GM12878 (cell line): ENCODE data around the gene CD86. TPM values are rescaled to one million over a fixed set of nuclear protein-coding genes. Genes with fewer than 3 reads are reported as not detected.
A peak's percentile ranks its signal among the peaks of the same experiment; 100 is the strongest.

Source experiments
- ATAC-seq: fragments of 200-7000 bp; cut with Tn5 transposase; 3 replicates; pipeline ENCODE4 v1.9.1; 2020; ENCODE audit warnings: mild to moderate bottlenecking, moderate library complexity
- Bru-seq: library from RNA; stranded (reverse); fragments of 400-500 nt; gene quantifications from one replicate; lab custom pipeline; 2021; lab: Mats Ljungman, UMichigan
- BruChase-seq, 2 experiments: library from RNA; stranded (reverse); fragments of 400-500 nt; gene quantifications; one replicate each; lab custom pipeline; 2021; lab: Mats Ljungman, UMichigan
- BruUV-seq: library from RNA; stranded (reverse); fragments of 400-500 nt; replicated peaks from 2 replicates; lab custom pipeline; 2021; lab: Mats Ljungman, UMichigan
- CTCF ChIA-PET: fragments of 300-600 bp; sonication (Branson Sonifier 250); formaldehyde crosslinking; extraction: SDS; loops from one replicate; lab custom pipeline; 2021; ENCODE audit warnings: inconsistent platforms; lab: Yijun Ruan, JAX
- POLR2A ChIA-PET: fragments of 350-600 bp; formaldehyde crosslinking; extraction: SDS; loops from one replicate; lab custom pipeline; 2021; ENCODE audit warnings: inconsistent platforms; lab: Charles Lee
- RAD21 ChIA-PET: fragments of 300-600 bp; sonication (Branson Sonifier 250); formaldehyde crosslinking; loops from one replicate; lab custom pipeline; 2023; ENCODE audit warnings: antibody characterized with exemption; ENCODE audit not compliant: unreplicated experiment; lab: Charles Lee
- SMC1A ChIA-PET: fragments of 300-600 bp; sonication (Branson Sonifier 250); formaldehyde crosslinking; loops from one replicate; lab custom pipeline; 2023; ENCODE audit not compliant: unreplicated experiment, uncharacterized antibody; lab: Charles Lee
- DNase-seq: peaks from one replicate; pipeline ENCODE4 v3.0.0-alpha.2; 2011; ENCODE audit warnings: low read depth, low spot score
- FAIRE-seq: peaks from 3 replicates; lab custom pipeline; 2011; peaks lifted over from hg19 to GRCh38; lab: Jason Lieb, UNC
- H2AFZ ChIP-seq: 2 replicates; pipeline ENCODE4 v1.6.0; 2011; ENCODE audit warnings: low read depth, low read length, control low read depth; ENCODE audit not compliant: control insufficient read depth
- H3K27ac ChIP-seq: 2 replicates; pipeline ENCODE4 v1.5.1; 2011; ENCODE audit warnings: control low read depth; ENCODE audit not compliant: control insufficient read depth, insufficient read depth
- H3K27me3 ChIP-seq, 2 experiments: replicated peaks in 1 of 2; 2 replicates each; pipeline versions ENCODE4 v1.6.0 to v1.6.1; 2011; ENCODE audit warnings: low read length in 1 of 2; ENCODE audit not compliant: control insufficient read depth in 2 of 2, insufficient read depth in 2 of 2
- H3K36me3 ChIP-seq, 2 experiments: 2 replicates each; pipeline ENCODE4 v1.5.1; 2011; ENCODE audit warnings: low read length in 1 of 2; ENCODE audit not compliant: control insufficient read depth in 2 of 2, insufficient read depth in 2 of 2
- H3K4me1 ChIP-seq: 2 replicates; pipeline ENCODE4 v1.6.1; 2011; ENCODE audit warnings: mild to moderate bottlenecking, low read length, moderate library complexity, mixed read lengths; ENCODE audit not compliant: control insufficient read depth, insufficient read depth
- H3K4me2 ChIP-seq: 2 replicates; pipeline ENCODE4 v1.6.0; 2011; ENCODE audit warnings: control low read depth; ENCODE audit not compliant: control insufficient read depth, insufficient read depth
- H3K4me3 ChIP-seq: fragments of 200-600 bp; sonication (generic); 2 replicates; pipeline ENCODE4 v1.5.1; 2016
- H3K79me2 ChIP-seq: 2 replicates; pipeline ENCODE4 v1.6.0; 2011; ENCODE audit warnings: low read length; ENCODE audit not compliant: control insufficient read depth, insufficient read depth
- H3K9ac ChIP-seq: 2 replicates; pipeline ENCODE4 v1.8.0; 2011; ENCODE audit warnings: low read length, control low read depth, mixed read lengths; ENCODE audit not compliant: control insufficient read depth, insufficient read depth
- H3K9me3 ChIP-seq: replicated peaks from 3 replicates; pipeline ENCODE4 v1.5.1; 2011; ENCODE audit warnings: mild to moderate bottlenecking, low read length; ENCODE audit not compliant: control insufficient read depth, insufficient read depth
- H4K20me1 ChIP-seq: 2 replicates; pipeline ENCODE4 v1.6.0; 2011; ENCODE audit not compliant: control insufficient read depth, insufficient read depth
- KDM1A ChIP-seq: fragments of 200-600 bp; sonication (generic); IDR thresholded peaks from 2 replicates; pipeline ENCODE4 v1.6.1; 2016; ENCODE audit warnings: borderline replicate concordance
- SUPT20H ChIP-seq: IDR thresholded peaks from 2 replicates; pipeline ENCODE4 v1.6.1; 2011; ENCODE audit warnings: low read depth, mild to moderate bottlenecking, low read length, moderate library complexity, borderline replicate concordance; ENCODE audit not compliant: control insufficient read depth
- USF1 ChIP-seq: IDR thresholded peaks from 2 replicates; pipeline ENCODE4 v1.6.1; 2011; ENCODE audit warnings: borderline replicate concordance, low read depth, mild to moderate bottlenecking, moderate library complexity, mixed read lengths, low read length; ENCODE audit not compliant: insufficient read depth; ENCODE audit errors: extremely low read length
- ZNF687 ChIP-seq: fragments of 450-650 bp; IDR thresholded peaks from 2 replicates; pipeline ENCODE4 v1.6.1; 2017; ENCODE audit warnings: mild to moderate bottlenecking, moderate library complexity
- WGBS: methylation state at CpG from one replicate; pipeline ENCODE4 v1.1.6; 2016; ENCODE audit warnings: low lambda C conversion rate; ENCODE audit not compliant: insufficient replicate concordance, insufficient coverage; ENCODE audit errors: missing lambda C conversion rate; 5-methylcytosine and 5-hydroxymethylcytosine counted together
- in situ Hi-C: fragments of 300-500 bp; cut with MboI; formaldehyde crosslinking; loops from 9 replicates; pipeline ENCODE4 v1.14.3; 2018; ENCODE audit warnings: mixed read lengths
- intact Hi-C: fragments of 100-400 bp; cut with micrococcal nuclease; formaldehyde crosslinking; loops from one replicate; pipeline ENCODE4 v1.14.2; 2022; ENCODE audit not compliant: unreplicated experiment
- long read RNA-seq, 2 experiments: library from polyadenylated mRNA; unstranded; transcript quantifications; one replicate each; pipeline ENCODE4 v2.0.0, GENCODE V29; 2019 to 2020
- polyA minus RNA-seq, 3 experiments: library from RNA; depleted of rRNA, polyadenylated mRNA; stranded (reverse); fragments of >200 nt; gene quantifications; 2 replicates each; pipeline ENCODE4 v1.2.3, GENCODE V29; 2011
- polyA plus RNA-seq, 11 experiments: library from polyadenylated mRNA; depleted of rRNA in 4 of 11; unstranded in 6 of 11; stranded (reverse) in 5 of 11; fragments of >200 nt; fragmentation: Nextera tagmentation in 4 of 11; fragmentation: Illumina TruSeq in 1 of 11; extraction: Ambion mirVana in 4 of 11; extraction: Trizol in 1 of 11; gene quantifications; 1 replicate in 1 of 11; 2 replicates in 10 of 11; pipeline versions ENCODE4 v1.2.1 to v1.2.3, GENCODE V29; 2011 to 2016; ENCODE audit warnings: inconsistent platforms in 2 of 11, missing spikeins in 2 of 11, low read depth in 1 of 11
- total RNA-seq, 4 experiments: library from RNA; depleted of rRNA in 3 of 4; stranded (reverse); fragments of >200 nt in 3 of 4; fragmentation: Illumina TruSeq in 1 of 4; extraction: Trizol in 1 of 4; gene quantifications; 2 replicates each; pipeline versions ENCODE4 v1.2.1 to v1.2.3, GENCODE V29; 2013 to 2021
- TF ChIP-seq, protein P1 (sequence below): IDR thresholded peaks from 2 replicates; pipeline ENCODE4 v1.6.1; 2012; ENCODE audit warnings: mild to moderate bottlenecking, low read depth, low read length

CD86 gene, protein sequence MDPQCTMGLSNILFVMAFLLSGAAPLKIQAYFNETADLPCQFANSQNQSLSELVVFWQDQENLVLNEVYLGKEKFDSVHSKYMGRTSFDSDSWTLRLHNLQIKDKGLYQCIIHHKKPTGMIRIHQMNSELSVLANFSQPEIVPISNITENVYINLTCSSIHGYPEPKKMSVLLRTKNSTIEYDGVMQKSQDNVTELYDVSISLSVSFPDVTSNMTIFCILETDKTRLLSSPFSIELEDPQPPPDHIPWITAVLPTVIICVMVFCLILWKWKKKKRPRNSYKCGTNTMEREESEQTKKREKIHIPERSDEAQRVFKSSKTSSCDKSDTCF
- 126 and 130 TPM in 2 replicates for total RNA-seq (2013; cell fraction: nucleolus; rRNA removed)
- total RNA-seq (2014; rRNA removed) (40.9 and 50.5 TPM in 2 replicates), total RNA-seq (2014; rRNA removed; fragmentation: Illumina TruSeq; extraction: Trizol) (57.6 and 58.8 TPM in 2 replicates), total RNA-seq (2021) (41.9 and 49.8 TPM in 2 replicates), polyA plus RNA-seq (2011; rRNA removed) (100 and 126 TPM in 2 replicates), polyA plus RNA-seq (2014; fragmentation: Illumina TruSeq; extraction: Trizol) (75.1 and 112 TPM in 2 replicates), polyA plus RNA-seq (2014; fragmentation: Nextera tagmentation; extraction: Ambion mirVana) (10 to 100 TPM; 68.0 to 79.5 TPM), polyA plus RNA-seq (2014; rRNA removed) (40.6 and 50.0 TPM in 2 replicates), polyA plus RNA-seq (2016; fragmentation: Nextera tagmentation; extraction: Ambion mirVana) (10 to 100 TPM; 48.5 to 53.5 TPM), polyA minus RNA-seq (2011; rRNA and poly(A)+ RNA removed) (63.2 and 76.4 TPM in 2 replicates), Bru-seq, nascent RNA (percentile 87 among the genes with signal in this experiment), BruChase-seq, experiment 1, labeled RNA remaining after a 6-hour chase (percentile 79 among the genes with signal in this experiment), BruChase-seq, experiment 2, labeled RNA remaining after a 2-hour chase (percentile 74 among the genes with signal in this experiment)
- polyA plus RNA-seq (2011; ENCODE audit: low read depth), result 18.9 TPM
- 49.2 and 59.8 TPM in 2 replicates for polyA plus RNA-seq (2011; cell fraction: cytosol; rRNA removed)
- polyA plus RNA-seq (2011; cell fraction: nucleus; rRNA removed), result 32.9 and 37.0 TPM in 2 replicates
- polyA plus RNA-seq (2012), result 18.5 and 26.0 TPM in 2 replicates
- polyA minus RNA-seq (2011; cell fraction: cytosol; rRNA and poly(A)+ RNA removed), result 14.0 and 20.2 TPM in 2 replicates
- 45.3 and 52.9 TPM in 2 replicates for polyA minus RNA-seq (2011; cell fraction: nucleus; rRNA and poly(A)+ RNA removed)
- long read RNA-seq, experiment 1, transcript CD86-202 (7 exons, 2,708 nt), result minor isoform, 9 of 54 reads
- long read RNA-seq, experiment 1, transcript CD86-203 (7 exons, 1,405 nt), result major isoform, 15 of 54 reads
- long read RNA-seq, experiment 1, partial matches to known transcripts, result 1 of 54 reads
- long read RNA-seq, experiment 1, other reads (novel, unspliced or antisense), result 29 of 54 reads
- long read RNA-seq, experiment 2, transcript CD86-203 (7 exons, 1,405 nt), result major isoform, 137 of 348 reads
- long read RNA-seq, experiment 2, transcript CD86-202 (7 exons, 2,708 nt), result minor isoform, 41 of 348 reads
- long read RNA-seq, experiment 2, partial matches to known transcripts, result 47 of 348 reads
- long read RNA-seq, experiment 2, other reads (novel, unspliced or antisense), result 118 of 348 reads

- Histone ChIP-seq H3K4me1 (peaks cover 13% of the 10 kb centered on the region), H3K9me3 (peaks cover 17% of the 10 kb centered on the region), H3K9ac (peak within 1 kb of the TSS; percentile 41; the same call in 1 of the 2 replicates), H3K79me2 (peaks cover 50% of the 10 kb centered on the region), H3K36me3 (peaks cover 9 to 22% of the 10 kb centered on the region in 2 experiments), H3K4me2 (peak within 1 kb of the TSS; percentile 56), H3K27me3 (no peaks in the 10 kb centered on the region), H3K27ac (peak within 1 kb of the TSS; percentile 45), H2AFZ (no peak within 1 kb of the TSS), H4K20me1 (no peaks in the 10 kb centered on the region), H3K4me3 (peak within 1 kb of the TSS; percentile 61)
- FAIRE-seq (peak; percentile 82), ATAC-seq (peak; percentile 92), DNase-seq (peak; percentile 77)
- WGBS, result 0% methylated on average over 3 of the region's 3 CpGs
- intact Hi-C loops (loop anchor here (1.0 to 5.0 kb wide), 4 partner anchors 30 to 243 kb away; no protein-coding TSS in a partner anchor), in situ Hi-C loops (no loop called here)
- ChIA-PET POLR2A (interaction anchor here (1.0 to 3.9 kb wide), 8 partner anchors 10 to 62 kb away, joined by 3 to 33 read pairs (median 4); no protein-coding TSS in a partner anchor), SMC1A (interaction anchor here (0.8 to 22.2 kb wide), 20 partner anchors 10 to 227 kb away, joined by 3 to 394 read pairs (median 7); partner anchors contain the start of gene ILDR1), CTCF (interaction anchor here (0.7 to 2.6 kb wide), 16 partner anchors 9 to 60 kb away, joined by 3 to 13 read pairs (median 5); no protein-coding TSS in a partner anchor), RAD21 (interaction anchor here (0.6 to 5.0 kb wide), 20 partner anchors 9 to 947 kb away, joined by 3 to 35 read pairs (median 6); no protein-coding TSS in a partner anchor)
- no TSS peak for BruUV-seq
- TF ChIP-seq SUPT20H (no peak), USF1 (no peak), ZNF687 (no peak; the same call in 1 of the 2 replicates), KDM1A (no peak)
- TF ChIP-seq, protein P1, sequence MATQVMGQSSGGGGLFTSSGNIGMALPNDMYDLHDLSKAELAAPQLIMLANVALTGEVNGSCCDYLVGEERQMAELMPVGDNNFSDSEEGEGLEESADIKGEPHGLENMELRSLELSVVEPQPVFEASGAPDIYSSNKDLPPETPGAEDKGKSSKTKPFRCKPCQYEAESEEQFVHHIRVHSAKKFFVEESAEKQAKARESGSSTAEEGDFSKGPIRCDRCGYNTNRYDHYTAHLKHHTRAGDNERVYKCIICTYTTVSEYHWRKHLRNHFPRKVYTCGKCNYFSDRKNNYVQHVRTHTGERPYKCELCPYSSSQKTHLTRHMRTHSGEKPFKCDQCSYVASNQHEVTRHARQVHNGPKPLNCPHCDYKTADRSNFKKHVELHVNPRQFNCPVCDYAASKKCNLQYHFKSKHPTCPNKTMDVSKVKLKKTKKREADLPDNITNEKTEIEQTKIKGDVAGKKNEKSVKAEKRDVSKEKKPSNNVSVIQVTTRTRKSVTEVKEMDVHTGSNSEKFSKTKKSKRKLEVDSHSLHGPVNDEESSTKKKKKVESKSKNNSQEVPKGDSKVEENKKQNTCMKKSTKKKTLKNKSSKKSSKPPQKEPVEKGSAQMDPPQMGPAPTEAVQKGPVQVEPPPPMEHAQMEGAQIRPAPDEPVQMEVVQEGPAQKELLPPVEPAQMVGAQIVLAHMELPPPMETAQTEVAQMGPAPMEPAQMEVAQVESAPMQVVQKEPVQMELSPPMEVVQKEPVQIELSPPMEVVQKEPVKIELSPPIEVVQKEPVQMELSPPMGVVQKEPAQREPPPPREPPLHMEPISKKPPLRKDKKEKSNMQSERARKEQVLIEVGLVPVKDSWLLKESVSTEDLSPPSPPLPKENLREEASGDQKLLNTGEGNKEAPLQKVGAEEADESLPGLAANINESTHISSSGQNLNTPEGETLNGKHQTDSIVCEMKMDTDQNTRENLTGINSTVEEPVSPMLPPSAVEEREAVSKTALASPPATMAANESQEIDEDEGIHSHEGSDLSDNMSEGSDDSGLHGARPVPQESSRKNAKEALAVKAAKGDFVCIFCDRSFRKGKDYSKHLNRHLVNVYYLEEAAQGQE, result no peak
These were observed at the start of gene CD86 for GRCh38 chr3:122055215-122055614. CD86 (plus strand) TSS chr3:122055362; CDS start chr3:122055490, 128 bp downstream.
